ENCODE measurements around the gene TSSK6.
A peak's percentile ranks its signal among the peaks of the same experiment; 100 is the strongest.

TSSK6 gene

GRCh38 chr19:19544954-19545591 lies 29.7 kb upstream of the TSSK6 start:
- DNase-seq (ENCODE audit: low read depth in 3 of 3): no peak

GRCh38 chr19:19544257-19544953 lies 29.1 kb upstream of the TSSK6 start:
- no peak for DNase-seq (ENCODE audit: low read depth in 3 of 3)

- DNase-seq (ENCODE audit: low read depth in 3 of 3): no peak
Observed at GRCh38 chr19:19543640-19544039, 28.3 kb upstream of the TSSK6 start.

GRCh38 chr19:19543101-19543500 lies 27.8 kb upstream of the TSSK6 start:
- no peak for DNase-seq (ENCODE audit: low read depth in 3 of 3)

- no peak for DNase-seq (ENCODE audit: low read depth in 3 of 3)
Observed at GRCh38 chr19:19542507-19542906, 27.2 kb upstream of the TSSK6 start.

GRCh38 chr19:19541616-19542015 lies 26.3 kb upstream of the TSSK6 start:
- no peak for DNase-seq (ENCODE audit: low read depth in 3 of 3)

GRCh38 chr19:19540715-19541515 lies 25.6 kb upstream of the TSSK6 start:
- DNase-seq (ENCODE audit: low read depth in 3 of 3): peak; percentile 55 to 61 (median 59)

GRCh38 chr19:19540064-19540714 lies 24.8 kb upstream of the TSSK6 start:
- DNase-seq (ENCODE audit: low read depth in 3 of 3): peak; percentile 43 to 68 (median 54)

- no peak for DNase-seq (ENCODE audit: low read depth in 3 of 3)
Observed at GRCh38 chr19:19539698-19540063, 24.3 kb upstream of the TSSK6 start.

- DNase-seq (ENCODE audit: low read depth in 3 of 3): no peak
Observed at GRCh38 chr19:19538785-19539166, 23.4 kb upstream of the TSSK6 start.

- DNase-seq (ENCODE audit: low read depth in 3 of 3): no peak
Observed at GRCh38 chr19:19538061-19538784, 22.9 kb upstream of the TSSK6 start, which contains the start of gene CILP2. CILP2 (plus strand) TSS chr19:19538265; CDS start chr19:19538350, 85 bp downstream.

- no peak for DNase-seq (ENCODE audit: low read depth in 3 of 3)
Observed at GRCh38 chr19:19537075-19538048, 22.0 kb upstream of the TSSK6 start.

- no peak for DNase-seq (ENCODE audit: low read depth in 3 of 3)
Observed at GRCh38 chr19:19535311-19536191, 20.2 kb upstream of the TSSK6 start.

- no peak for DNase-seq (ENCODE audit: low read depth in 3 of 3)
Observed at GRCh38 chr19:19534556-19535265, 19.4 kb upstream of the TSSK6 start.

GRCh38 chr19:19533841-19534240 lies 18.5 kb upstream of the TSSK6 start:
- no peak for DNase-seq (ENCODE audit: low read depth in 3 of 3)

- no peak for DNase-seq (ENCODE audit: low read depth in 3 of 3)
Observed at GRCh38 chr19:19532806-19533701, 17.7 kb upstream of the TSSK6 start.

GRCh38 chr19:19531951-19532805 lies 16.8 kb upstream of the TSSK6 start:
- DNase-seq (ENCODE audit: low read depth in 3 of 3): peak; percentile 73 to 90 (median 77)
